ENCODE results near the gene OPRD1. TPM values are rescaled to one million over a fixed set of nuclear protein-coding genes. Genes with fewer than 3 reads are reported as not detected.

The OPRD1 gene
- total and polyA plus RNA-seq, 2 donors (not counting 1 experiment from before 2014, with no cell fraction given) = not detected

- H3K9me3 Mint-ChIP-seq (ENCODE audit: insufficient read depth) = no peaks in the 10 kb centered on the region
- CTCF ChIA-PET = interaction anchor here (0.9 to 2.7 kb wide), 13 partner anchors 9 to 288 kb away, joined by 3 to 15 read pairs (median 6); no protein-coding TSS in a partner anchor
- H3K27ac ChIP-seq (ENCODE audit: low read length in 2 of 2) = peak within 1 kb of the TSS; percentile 37 to 74
- peaks cover 45% of the 10 kb centered on the region for H3K4me1 Mint-ChIP-seq
- peak; percentile 92 for ATAC-seq (ENCODE audit: low read depth)
- DNase-seq = peak; percentile 93
- peaks cover 19 to 27% of the 10 kb centered on the region in 2 donors for H3K4me1 ChIP-seq (ENCODE audit: control insufficient read depth in 2 of 2, insufficient read depth in 2 of 2, low read length in 2 of 2)
- POLR2A ChIA-PET = interaction anchor here (0.6 to 1.8 kb wide), 8 partner anchors 10 to 292 kb away, joined by 3 to 15 read pairs (median 4); partner anchors contain the start of gene SRSF4
- H3K27me3 ChIP-seq (replicated peaks in 1 of 4; ENCODE audit: control extremely low read depth in 1 of 4, control insufficient read depth in 3 of 4, insufficient read depth in 4 of 4, low read length in 3 of 4) = no peaks in the 10 kb centered on the region
- H3K4me3 Mint-ChIP-seq = peak within 1 kb of the TSS; percentile 99
- H3K27me3 Mint-ChIP-seq = no peaks in the 10 kb centered on the region
- peak within 1 kb of the TSS; percentile 94 for H3K27ac Mint-ChIP-seq
- no peaks in the 10 kb centered on the region for H3K9me3 ChIP-seq (ENCODE audit: control extremely low read depth in 1 of 3, control insufficient read depth in 2 of 3, insufficient read depth in 1 of 3, low read length in 2 of 3)
- no peak for TF ChIP-seq CTCF (IDR thresholded peaks at IDR 0.05)
- no peak for TF ChIP-seq EZH2 (IDR thresholded peaks at IDR 0.05; ENCODE audit: borderline replicate concordance, insufficient read depth, low read depth, low read length, poor library complexity, severe bottlenecking)
- H3K36me3 ChIP-seq (replicated peaks in 1 of 2; ENCODE audit: control extremely low read depth in 1 of 2, control insufficient read depth in 1 of 2, extremely low read depth in 1 of 2, insufficient read depth in 2 of 2, low read length in 1 of 2) = peaks cover 0 to 4% of the 10 kb centered on the region in 2 experiments
- intact Hi-C loops (cut with micrococcal nuclease) = loop anchor here (1.0 kb wide), 3 partner anchors 13 to 178 kb away; partner anchors contain the start of gene YTHDF2
- WGBS (ENCODE audit: insufficient coverage) = under 1% methylated on average over 80 of the region's 95 CpGs
- H3K9ac ChIP-seq (ENCODE audit: low read length) = peak within 1 kb of the TSS; percentile 87
- H3K79me2 ChIP-seq (ENCODE audit: control insufficient read depth, insufficient read depth, low read length) = peaks cover 64% of the 10 kb centered on the region
- peak within 1 kb of the TSS; percentile 58 to 87 (median 80) for H3K4me3 ChIP-seq (ENCODE audit: control extremely low read depth in 1 of 5, extremely low read depth in 1 of 5, insufficient read depth in 1 of 5, low read depth in 2 of 5, low read length in 4 of 5)
- H3K4me2 ChIP-seq (replicated peaks; ENCODE audit: low read depth, low read length, poor library complexity, severe bottlenecking) = peak within 1 kb of the TSS; percentile 82
- H4K20me1 ChIP-seq (ENCODE audit: control insufficient read depth, insufficient read depth, low read length, poor library complexity, severe bottlenecking) = peaks cover 26% of the 10 kb centered on the region
- peak within 1 kb of the TSS; percentile 76 for H2AFZ ChIP-seq (ENCODE audit: insufficient read depth, low read depth, low read length, poor library complexity, severe bottlenecking)
Measured at GRCh38 chr1:28914228-28915030, 102.5 kb downstream of the OPRD1 start, which contains the start of gene EPB41. Gene EPB41, plus strand, starts transcription at chr1:28914569. Its CDS starts 72,869 bp downstream, at chr1:28987438.

All from B cell (primary cell).